H1 (cell line): ENCODE data around the gene DYRK1A. TPM values are rescaled to one million over a fixed set of nuclear protein-coding genes. Genes with fewer than 3 reads are reported as not detected.

Source experiments
- CTCF ChIA-PET: fragments of 300-600 bp; sonication (Branson Sonifier 250); formaldehyde crosslinking; loops from one replicate; lab custom pipeline; 2021; ENCODE audit not compliant: partially characterized antibody; lab: Charles Lee
- POLR2A ChIA-PET: fragments of 300-600 bp; sonication (Branson Sonifier 250); formaldehyde crosslinking; loops from one replicate; lab custom pipeline; 2021; ENCODE audit warnings: inconsistent platforms; ENCODE audit not compliant: partially characterized antibody; lab: Charles Lee
- DNase-seq, 2 experiments: peaks; one replicate each; pipeline versions ENCODE4 v3.0.0 to v3.0.0-alpha.2; 2010 to 2022; ENCODE audit warnings: low spot score in 2 of 2, low read depth in 1 of 2, mixed read lengths in 1 of 2
- FAIRE-seq: peaks from 2 replicates; lab custom pipeline; 2011; peaks lifted over from hg19 to GRCh38; lab: Jason Lieb, UNC
- H2AFZ ChIP-seq: 2 replicates; pipeline ENCODE4 v1.8.1; 2012; ENCODE audit warnings: low read length, inconsistent platforms
- H2AK5ac ChIP-seq: 2 replicates; pipeline ENCODE4 v1.6.1; 2013; ENCODE audit warnings: low read depth, low read length
- H2BK120ac ChIP-seq: replicated peaks from 2 replicates; pipeline ENCODE3; 2013; ENCODE audit warnings: low read depth, low read length, inconsistent platforms
- H2BK12ac ChIP-seq: 2 replicates; pipeline ENCODE4 v1.6.1; 2013; ENCODE audit warnings: low read depth, low read length
- H2BK15ac ChIP-seq: 2 replicates; pipeline ENCODE4 v1.6.1; 2013; ENCODE audit warnings: low read length
- H2BK20ac ChIP-seq: 2 replicates; pipeline ENCODE4 v1.6.1; 2013; ENCODE audit warnings: low read length
- H2BK5ac ChIP-seq: 2 replicates; pipeline ENCODE4 v1.6.1; 2013; ENCODE audit warnings: low read depth, low read length
- H3K14ac ChIP-seq: 2 replicates; pipeline ENCODE4 v1.6.1; 2013; ENCODE audit warnings: inconsistent platforms; ENCODE audit not compliant: insufficient read length
- H3K18ac ChIP-seq: 2 replicates; pipeline ENCODE4 v1.6.1; 2013; ENCODE audit warnings: low read length; ENCODE audit errors: extremely low read depth
- H3K23ac ChIP-seq: 2 replicates; pipeline ENCODE4 v1.6.1; 2013; ENCODE audit warnings: inconsistent platforms; ENCODE audit not compliant: insufficient read length
- H3K23me2 ChIP-seq: 2 replicates; pipeline ENCODE4 v1.6.1; 2013; ENCODE audit warnings: low read depth, low read length
- H3K27ac ChIP-seq: 2 replicates; pipeline ENCODE4 v1.6.1; 2011; ENCODE audit warnings: low read depth, low read length, inconsistent platforms
- H3K27me3 ChIP-seq, 4 experiments: replicated peaks in 1 of 4; 1 replicate in 1 of 4; 2 replicates in 3 of 4; pipeline versions ENCODE4 v1.6.1 to v1.8.1; 2011 to 2013; ENCODE audit warnings: low read length in 3 of 4, mild to moderate bottlenecking in 3 of 4, inconsistent platforms in 2 of 4, mixed read lengths in 2 of 4, moderate library complexity in 1 of 4; ENCODE audit not compliant: control insufficient read depth in 3 of 4, insufficient read depth in 3 of 4; ENCODE audit errors: extremely low read depth in 1 of 4
- H3K36me3 ChIP-seq, 4 experiments: 2 replicates each; pipeline versions ENCODE4 v1.6.1 to v1.8.1; 2011 to 2013; ENCODE audit warnings: mild to moderate bottlenecking in 4 of 4, low read length in 3 of 4, moderate library complexity in 2 of 4, control low read depth in 1 of 4, inconsistent platforms in 1 of 4; ENCODE audit not compliant: insufficient read depth in 4 of 4, control insufficient read depth in 2 of 4
- H3K4ac ChIP-seq: replicated peaks from 2 replicates; pipeline ENCODE3; 2013; ENCODE audit warnings: low read length, low read depth, mixed read lengths, inconsistent platforms; ENCODE audit not compliant: insufficient read length
- H3K4me1 ChIP-seq, 4 experiments: replicated peaks in 1 of 4; 1 replicate in 1 of 4; 2 replicates in 3 of 4; pipeline versions ENCODE4 v1.6.1 to v1.8.1; 2011 to 2013; ENCODE audit warnings: low read length in 3 of 4, inconsistent platforms in 2 of 4, mixed read lengths in 1 of 4; ENCODE audit not compliant: insufficient read depth in 4 of 4, control insufficient read depth in 3 of 4
- H3K4me2 ChIP-seq, 2 experiments: 2 replicates each; pipeline versions ENCODE4 v1.6.1 to v1.8.1; 2011 to 2013; ENCODE audit warnings: low read depth in 2 of 2, low read length in 2 of 2, control low read depth in 1 of 2, inconsistent platforms in 1 of 2, mild to moderate bottlenecking in 1 of 2; ENCODE audit not compliant: insufficient read depth in 1 of 2
- H3K4me3 ChIP-seq, 4 experiments: fragments of 200-600, 300-600 bp in 1 of 4; sonication (generic), shearing (Covaris generic), sonication (Bioruptor Twin) in 1 of 4; 2 replicates each; pipeline versions ENCODE4 v1.5.1 to v1.8.1; 2011 to 2016; ENCODE audit warnings: low read length in 4 of 4, low read depth in 3 of 4, control low read depth in 2 of 4, inconsistent platforms in 2 of 4, mild to moderate bottlenecking in 2 of 4, mixed read lengths in 1 of 4, moderate library complexity in 1 of 4; ENCODE audit not compliant: insufficient read depth in 2 of 4; ENCODE audit errors: extremely low read depth in 1 of 4
- H3K56ac ChIP-seq: replicated peaks from 2 replicates; pipeline ENCODE3; 2013; ENCODE audit warnings: low read depth, mild to moderate bottlenecking, mixed read lengths, low read length, inconsistent platforms; ENCODE audit not compliant: insufficient read length
- H3K79me1 ChIP-seq: 2 replicates; pipeline ENCODE4 v1.6.1; 2013; ENCODE audit warnings: low read depth, low read length, control low read depth
- H3K79me2 ChIP-seq, 2 experiments: 2 replicates each; pipeline versions ENCODE4 v1.6.1 to v1.8.1; 2012 to 2013; ENCODE audit warnings: low read length in 2 of 2, mild to moderate bottlenecking in 2 of 2, inconsistent platforms in 1 of 2; ENCODE audit not compliant: insufficient read depth in 2 of 2, control insufficient read depth in 1 of 2
- H3K9ac ChIP-seq, 4 experiments: replicated peaks in 1 of 4; 1 replicate in 1 of 4; 2 replicates in 3 of 4; pipeline versions ENCODE4 v1.6.1 to v1.8.1; 2011 to 2013; ENCODE audit warnings: low read depth in 3 of 4, low read length in 3 of 4, control low read depth in 2 of 4, mild to moderate bottlenecking in 2 of 4, moderate library complexity in 2 of 4, inconsistent platforms in 1 of 4; ENCODE audit errors: extremely low read depth in 1 of 4
- H3K9me3 ChIP-seq, 2 experiments: 2 replicates each; pipeline versions ENCODE4 v1.6.1 to v1.8.1; 2012 to 2013; ENCODE audit warnings: mild to moderate bottlenecking in 2 of 2, moderate library complexity in 2 of 2, control low read depth in 1 of 2, inconsistent platforms in 1 of 2, low read depth in 1 of 2, low read length in 1 of 2, mixed read lengths in 1 of 2; ENCODE audit not compliant: insufficient read depth in 2 of 2
- H4K20me1 ChIP-seq, 2 experiments: replicated peaks in 1 of 2; 2 replicates each; pipeline versions ENCODE3 to v1.8.1; 2011 to 2013; ENCODE audit warnings: inconsistent platforms in 2 of 2, low read length in 2 of 2, mild to moderate bottlenecking in 1 of 2; ENCODE audit not compliant: insufficient read depth in 2 of 2, control insufficient read depth in 1 of 2
- H4K5ac ChIP-seq: 2 replicates; pipeline ENCODE4 v1.6.1; 2013; ENCODE audit warnings: low read length, low read depth, mixed read lengths, inconsistent platforms; ENCODE audit not compliant: insufficient read length
- H4K8ac ChIP-seq: 2 replicates; pipeline ENCODE4 v1.8.0; 2013; ENCODE audit warnings: mild to moderate bottlenecking, moderate library complexity, low read length, inconsistent platforms; ENCODE audit not compliant: insufficient read depth; ENCODE audit errors: extremely low read depth
- H4K91ac ChIP-seq: replicated peaks from 2 replicates; pipeline ENCODE3; 2013; ENCODE audit warnings: low read length, mixed read lengths, inconsistent platforms; ENCODE audit not compliant: insufficient read length
- BACH1 ChIP-seq: IDR thresholded peaks from 2 replicates; pipeline ENCODE4 v1.6.1; 2012; ENCODE audit warnings: low read length, improper control_type of control experiment
- CREB1 ChIP-seq: IDR thresholded peaks from 2 replicates; pipeline ENCODE4 v1.6.1; 2012; ENCODE audit warnings: inconsistent platforms
- E2F6 ChIP-seq: IDR thresholded peaks from 2 replicates; pipeline ENCODE4 v1.6.1; 2012; ENCODE audit warnings: inconsistent platforms
- FOSL1 ChIP-seq: IDR thresholded peaks from 2 replicates; pipeline ENCODE4 v1.6.1; 2011; ENCODE audit warnings: mild to moderate bottlenecking, low read depth, low read length, moderate library complexity; ENCODE audit not compliant: insufficient read depth
- POLR2AphosphoS5 ChIP-seq: IDR thresholded peaks from 2 replicates; pipeline ENCODE4 v1.6.1; 2011; ENCODE audit warnings: low read depth, low read length
- SUZ12 ChIP-seq: fragments of 200-600 bp; sonication (generic); IDR thresholded peaks from 2 replicates; pipeline ENCODE4 v1.6.1; 2012; ENCODE audit warnings: mild to moderate bottlenecking, inconsistent platforms, low read length, moderate library complexity, mixed read lengths
- WGBS, 2 experiments: shearing (Covaris generic) in 1 of 2; methylation state at CpG; one replicate each; pipeline versions ENCODE4 v1.1.6 to v1.1.7; 2013 to 2015; ENCODE audit warnings: low lambda C conversion rate in 2 of 2, mixed read lengths in 2 of 2, inconsistent platforms in 1 of 2, low coverage in 1 of 2, missing lambda C conversion rate in 1 of 2; ENCODE audit not compliant: insufficient replicate concordance in 2 of 2, insufficient coverage in 1 of 2, insufficient read length in 1 of 2; ENCODE audit errors: extremely low coverage in 1 of 2, missing lambda C conversion rate in 1 of 2; 5-methylcytosine and 5-hydroxymethylcytosine counted together
- polyA plus RNA-seq, 7 experiments: library from polyadenylated mRNA; depleted of rRNA in 3 of 7; stranded (reverse) in 5 of 7; unstranded in 2 of 7; fragments of >200 nt in 5 of 7; fragments of 200-250 nt in 2 of 7; gene quantifications; 1 replicate in 5 of 7; 2 replicates in 1 of 7; 4 replicates in 1 of 7; pipeline versions ENCODE4 v1.2.1 to v1.2.3, GENCODE V29; 2011 to 2013; ENCODE audit warnings: missing spikeins in 2 of 7, mixed read lengths in 2 of 7
- total RNA-seq: library from RNA; stranded (reverse); fragmentation: NEBNext Ultra II Directional; extraction: Animal tissue kit (Norgen Biotek cat#: 25700); gene quantifications from 2 replicates; pipeline ENCODE4 v1.2.1, GENCODE V29; 2021

The DYRK1A gene
- total and polyA plus RNA-seq, 2 of the 8 experiments (the other 6 are each of a cell fraction or from before 2014, with no cell fraction given) = 61.1 to 62.2 TPM

GRCh38 chr21:37337179-37337578, 29.4 kb upstream of the DYRK1A start:
- FAIRE-seq (no peak), DNase-seq (no peak)
- Histone ChIP-seq H3K4ac (no peak overlapping the region), H3K79me2 (no peaks in the 10 kb centered on the region), H2BK5ac (no peak overlapping the region), H3K9me3 (no peaks in the 10 kb centered on the region), H3K56ac (no peak overlapping the region), H3K4me2 (no peak overlapping the region), H4K20me1 (no peaks in the 10 kb centered on the region), H2BK12ac (no peak overlapping the region), H2AFZ (no peak overlapping the region), H3K4me3 (no peak overlapping the region), H3K4me1 (peaks cover 0 to 3% (median 0%) of the 10 kb centered on the region in 4 experiments; a peak in 1 of 7 replicates), H4K5ac (no peak overlapping the region), H3K79me1 (no peaks in the 10 kb centered on the region), H3K27ac (no peak overlapping the region), H2BK120ac (no peak overlapping the region), H3K14ac (no peak overlapping the region), H3K27me3 (no peaks in the 10 kb centered on the region), H3K36me3 (no peaks in the 10 kb centered on the region), H3K23ac (no peak overlapping the region), H4K91ac (no peak overlapping the region), H2AK5ac (no peak overlapping the region), H2BK15ac (no peak overlapping the region), H3K18ac (no peak overlapping the region), H4K8ac (no peak overlapping the region), H2BK20ac (no peak overlapping the region), H3K9ac (no peak overlapping the region), H3K23me2 (no peaks in the 10 kb centered on the region)
- CTCF ChIA-PET = interaction anchor here (0.6 to 0.7 kb wide), 2 partner anchors 18 to 107 kb away, joined by 3 read pairs; no protein-coding TSS in a partner anchor
- 91% methylated on average over 4 of the region's 4 CpGs; no CpG with 5 or more reads in 1 of the 2 experiments for WGBS, 2 experiments
- TF ChIP-seq SUZ12 (no peak), E2F6 (no peak), POLR2AphosphoS5 (no peak), CREB1 (no peak), BACH1 (no peak), FOSL1 (no peak)
- POLR2A ChIA-PET = no interaction called here
